Upper lobe of left lung (tissue), 4 donors: ENCODE measurements around the gene ZNF496.

Experiments
- CTCF ChIP-seq, 6 experiments: fragments of 450-650 bp in 4 of 6; fragments of 200-600 bp in 2 of 6; sonication (generic) in 2 of 6; IDR thresholded peaks; one replicate each; pipeline ENCODE4 v1.5.1; 2016 to 2019; ENCODE audit warnings: antibody characterized with exemption in 6 of 6
- POLR2A ChIP-seq, 4 donors: fragments of 450-650 bp; IDR thresholded peaks; one replicate each; pipeline ENCODE4 v1.5.1; 2016 to 2017; ENCODE audit warnings: antibody characterized with exemption in 4 of 4, mild to moderate bottlenecking in 2 of 4

- TF ChIP-seq CTCF (IDR thresholded peaks at IDR 0.05) (no peak), POLR2A (IDR thresholded peaks at IDR 0.05) (no peak)
These were observed 34.2 kb downstream of the ZNF496 start for GRCh38 chr1:247297263-247298123.
